Measurements from ENCODE around the gene TYK2. TPM values are rescaled to one million over a fixed set of nuclear protein-coding genes. Genes with fewer than 3 reads are reported as not detected.

TYK2 gene
- total RNA-seq, 4 donors from 2014 or later, result 50.5 to 71.6 (median 65.9) TPM

DNA sequence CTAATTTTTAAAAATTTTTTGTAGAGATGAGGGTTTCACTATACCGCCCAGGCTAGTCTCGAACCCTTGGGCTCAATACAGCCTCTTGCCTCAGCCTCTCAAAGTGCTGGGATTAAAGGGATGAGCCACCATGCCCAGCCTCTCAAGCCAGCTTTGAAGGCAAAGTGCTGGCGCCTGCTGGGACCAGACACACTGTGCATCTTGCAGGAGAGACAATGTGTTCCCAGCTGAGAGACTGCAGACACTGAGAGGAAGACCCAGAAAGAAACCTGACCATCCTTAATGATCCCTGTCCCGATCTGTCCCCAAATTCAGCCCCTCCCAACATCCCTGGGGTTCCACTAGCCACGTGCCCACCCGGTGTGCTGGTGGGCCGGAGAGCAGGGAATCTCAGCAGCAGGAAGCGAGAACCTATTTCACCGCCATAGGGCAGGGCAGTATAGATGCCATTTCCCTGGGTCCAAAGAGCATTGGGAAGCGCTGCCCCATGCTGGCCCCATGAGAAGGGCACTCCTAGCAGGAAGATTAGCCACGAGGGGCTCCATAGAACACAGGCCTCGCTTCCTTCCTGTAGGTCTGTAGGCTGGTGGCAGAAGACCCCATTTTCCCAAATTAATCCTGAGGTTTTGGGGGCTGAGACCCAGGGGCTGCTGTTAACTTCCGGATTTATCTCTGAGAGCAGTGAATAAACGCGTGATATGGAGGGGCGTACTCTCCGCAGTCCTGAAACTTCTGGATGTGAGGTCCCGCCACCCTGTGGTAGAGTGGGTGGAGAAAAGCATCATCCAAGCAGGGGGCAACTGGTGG is 48.0 kb downstream of the TYK2 start:
- TF ChIP-seq, protein P1, sequence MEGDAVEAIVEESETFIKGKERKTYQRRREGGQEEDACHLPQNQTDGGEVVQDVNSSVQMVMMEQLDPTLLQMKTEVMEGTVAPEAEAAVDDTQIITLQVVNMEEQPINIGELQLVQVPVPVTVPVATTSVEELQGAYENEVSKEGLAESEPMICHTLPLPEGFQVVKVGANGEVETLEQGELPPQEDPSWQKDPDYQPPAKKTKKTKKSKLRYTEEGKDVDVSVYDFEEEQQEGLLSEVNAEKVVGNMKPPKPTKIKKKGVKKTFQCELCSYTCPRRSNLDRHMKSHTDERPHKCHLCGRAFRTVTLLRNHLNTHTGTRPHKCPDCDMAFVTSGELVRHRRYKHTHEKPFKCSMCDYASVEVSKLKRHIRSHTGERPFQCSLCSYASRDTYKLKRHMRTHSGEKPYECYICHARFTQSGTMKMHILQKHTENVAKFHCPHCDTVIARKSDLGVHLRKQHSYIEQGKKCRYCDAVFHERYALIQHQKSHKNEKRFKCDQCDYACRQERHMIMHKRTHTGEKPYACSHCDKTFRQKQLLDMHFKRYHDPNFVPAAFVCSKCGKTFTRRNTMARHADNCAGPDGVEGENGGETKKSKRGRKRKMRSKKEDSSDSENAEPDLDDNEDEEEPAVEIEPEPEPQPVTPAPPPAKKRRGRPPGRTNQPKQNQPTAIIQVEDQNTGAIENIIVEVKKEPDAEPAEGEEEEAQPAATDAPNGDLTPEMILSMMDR (IDR thresholded peaks at IDR 0.05), result no peak
- TF ChIP-seq POLR2AphosphoS5 (IDR thresholded peaks at IDR 0.05) (no peak), EP300 (IDR thresholded peaks at IDR 0.05) (no peak), POLR2A (IDR thresholded peaks at IDR 0.05; ENCODE audit: low read depth) (no peak)
- peaks cover 32 to 35% (median 35%) of the 10 kb centered on the region in 4 donors for H3K36me3 ChIP-seq
- H3K4me3 ChIP-seq, result peak overlapping the region; percentile 85 to 95 (median 91)
- H3K9me3 ChIP-seq, result no peaks in the 10 kb centered on the region
- H3K27ac ChIP-seq (replicated peaks in 1 of 4), result peak overlapping the region; percentile 93 to 97 (median 95)
- H3K4me1 ChIP-seq, result peaks cover 27 to 42% (median 35%) of the 10 kb centered on the region in 4 donors
- H3K27me3 ChIP-seq, result no peaks in the 10 kb centered on the region
- WGBS, result 29% methylated on average over 12 of the region's 18 CpGs
- intact Hi-C loops (cut with DNase I), result no loop called here
- no peak for DNase-seq (ENCODE audit: extremely low spot score)

DNA sequence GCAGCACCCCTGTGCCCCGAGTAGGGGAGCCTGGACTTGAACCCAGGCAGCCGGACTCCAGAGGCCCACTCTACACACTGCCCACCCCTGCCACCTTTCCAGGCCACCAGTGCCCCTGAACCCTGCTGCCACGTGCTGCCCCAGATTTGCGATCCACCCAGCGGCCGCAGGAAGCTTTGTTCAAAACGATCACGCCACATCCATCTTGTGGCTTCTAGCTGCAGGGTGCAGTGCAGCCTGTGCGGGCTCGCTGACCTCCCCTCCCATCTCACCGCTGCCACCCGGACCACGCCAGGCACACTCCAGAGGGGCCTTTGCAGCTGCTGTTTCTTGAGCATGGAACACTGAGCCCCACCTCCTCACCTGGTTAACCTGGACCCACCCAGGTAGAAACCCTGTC is 50.8 kb downstream of the TYK2 start:
- H3K9me3 ChIP-seq, result no peaks in the 10 kb centered on the region
- peaks cover 58 to 63% (median 62%) of the 10 kb centered on the region in 4 donors for H3K36me3 ChIP-seq
- 95% methylated on average over 11 of the region's 13 CpGs for WGBS
- no peaks in the 10 kb centered on the region for H3K27me3 ChIP-seq
- no peak for DNase-seq (ENCODE audit: extremely low spot score)
- no peak overlapping the region for H3K27ac ChIP-seq (replicated peaks in 1 of 4)
- H3K4me3 ChIP-seq, result no peak overlapping the region
- no peak for TF ChIP-seq POLR2A (IDR thresholded peaks at IDR 0.05; ENCODE audit: low read depth)
- TF ChIP-seq POLR2AphosphoS5 (IDR thresholded peaks at IDR 0.05), result no peak
- TF ChIP-seq, protein P1 (IDR thresholded peaks at IDR 0.05), result no peak
- TF ChIP-seq EP300 (IDR thresholded peaks at IDR 0.05), result no peak
- intact Hi-C loops (cut with DNase I), result no loop called here
- peaks cover 19 to 32% (median 26%) of the 10 kb centered on the region in 4 donors for H3K4me1 ChIP-seq

DNA sequence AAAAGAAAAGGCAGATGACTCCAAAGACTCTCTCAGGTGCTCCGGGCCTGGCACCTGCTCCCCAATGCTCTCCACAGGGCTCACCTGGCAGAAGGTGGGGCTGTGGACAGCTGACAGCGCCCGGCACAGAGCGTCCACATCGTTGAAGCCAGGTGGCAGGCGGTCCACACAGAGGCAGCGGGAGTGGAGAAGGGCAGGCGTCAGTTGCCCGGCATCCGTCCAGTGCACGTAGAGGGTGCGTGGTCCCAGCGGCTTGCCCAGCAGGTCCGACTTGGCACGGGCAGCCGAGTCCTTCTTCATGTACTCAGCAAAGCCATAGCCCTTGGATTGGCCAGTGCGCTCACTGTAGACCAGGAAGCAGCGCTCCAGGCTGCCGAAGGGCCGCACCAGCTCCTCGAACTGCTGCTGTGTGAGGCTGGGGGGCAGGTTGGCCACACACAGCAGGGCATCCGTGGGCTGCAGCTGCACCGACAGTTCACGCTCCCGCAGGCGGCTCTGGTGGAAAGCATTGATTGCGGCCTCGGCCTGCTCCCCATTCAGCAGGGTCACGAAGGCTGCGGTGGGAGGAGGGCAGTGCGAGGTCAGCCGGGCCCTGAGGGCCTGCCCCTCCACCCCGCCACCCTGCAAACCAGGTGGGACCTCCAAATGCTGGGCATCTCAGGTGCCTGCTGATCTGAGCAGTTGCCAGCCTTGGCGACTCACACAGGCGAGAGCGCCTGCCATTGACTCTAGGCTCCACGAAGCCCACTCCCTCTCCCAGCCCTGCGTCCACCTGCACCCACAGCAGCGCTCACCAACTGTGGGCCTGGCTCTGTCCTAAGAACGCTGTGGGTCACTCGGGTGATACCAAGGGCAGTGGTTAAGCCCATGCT is 51.6 kb downstream of the TYK2 start:
- intact Hi-C loops (cut with DNase I), result no loop called here
- no peak for DNase-seq (ENCODE audit: extremely low spot score)
- peaks cover 66 to 71% (median 69%) of the 10 kb centered on the region in 4 donors for H3K36me3 ChIP-seq
- no peaks in the 10 kb centered on the region for H3K27me3 ChIP-seq
- no peak overlapping the region for H3K27ac ChIP-seq (replicated peaks in 1 of 4)
- no peaks in the 10 kb centered on the region for H3K9me3 ChIP-seq
- peaks cover 12 to 24% (median 19%) of the 10 kb centered on the region in 4 donors for H3K4me1 ChIP-seq
- no peak overlapping the region for H3K4me3 ChIP-seq
- 91% methylated on average over 15 of the region's 41 CpGs for WGBS
- TF ChIP-seq, protein P1 (IDR thresholded peaks at IDR 0.05), result no peak
- no peak for TF ChIP-seq POLR2A (IDR thresholded peaks at IDR 0.05; ENCODE audit: low read depth)
- no peak for TF ChIP-seq EP300 (IDR thresholded peaks at IDR 0.05)
- no peak for TF ChIP-seq POLR2AphosphoS5 (IDR thresholded peaks at IDR 0.05)

DNA sequence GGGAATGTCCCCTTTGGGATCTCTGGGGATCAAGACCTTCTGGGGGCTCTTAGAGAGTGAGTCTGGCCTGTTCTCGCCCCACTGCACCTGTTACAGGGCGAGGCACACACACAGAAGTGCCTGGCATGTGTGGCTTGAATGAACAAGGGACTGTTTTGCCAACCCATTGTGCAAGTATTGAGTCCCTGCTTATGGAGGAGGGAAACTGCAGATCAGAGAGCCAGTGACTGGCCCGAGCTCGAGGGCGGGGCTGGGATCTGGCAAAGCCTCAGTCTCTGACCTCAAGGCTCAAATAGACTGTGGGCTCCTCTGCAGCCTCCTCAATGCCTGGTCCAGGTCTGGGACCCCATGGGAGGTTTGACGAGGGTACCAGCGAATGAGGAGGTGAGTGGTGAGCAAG is 52.6 kb downstream of the TYK2 start:
- WGBS, result 88% methylated on average over 6 of the region's 7 CpGs
- H3K36me3 ChIP-seq, result peaks cover 74 to 81% (median 79%) of the 10 kb centered on the region in 4 donors
- intact Hi-C loops (cut with DNase I), result no loop called here
- H3K9me3 ChIP-seq, result no peaks in the 10 kb centered on the region
- peaks cover 10 to 20% (median 15%) of the 10 kb centered on the region in 4 donors for H3K4me1 ChIP-seq
- no peaks in the 10 kb centered on the region for H3K27me3 ChIP-seq
- no peak overlapping the region for H3K27ac ChIP-seq (replicated peaks in 1 of 4)
- TF ChIP-seq EP300 (IDR thresholded peaks at IDR 0.05), result no peak
- no peak for TF ChIP-seq POLR2AphosphoS5 (IDR thresholded peaks at IDR 0.05)
- TF ChIP-seq, protein P1 (IDR thresholded peaks at IDR 0.05), result no peak
- TF ChIP-seq POLR2A (IDR thresholded peaks at IDR 0.05; ENCODE audit: low read depth), result no peak
- DNase-seq (ENCODE audit: extremely low spot score), result no peak
- no peak overlapping the region for H3K4me3 ChIP-seq
